Measurements from ENCODE around the gene SLC35E3. TPM values are rescaled to one million over a fixed set of nuclear protein-coding genes. Genes with fewer than 3 reads are reported as not detected.

The SLC35E3 gene
- total RNA-seq, 3 donors from 2014 or later: 5.8 to 12.1 (median 10.5) TPM

DNA sequence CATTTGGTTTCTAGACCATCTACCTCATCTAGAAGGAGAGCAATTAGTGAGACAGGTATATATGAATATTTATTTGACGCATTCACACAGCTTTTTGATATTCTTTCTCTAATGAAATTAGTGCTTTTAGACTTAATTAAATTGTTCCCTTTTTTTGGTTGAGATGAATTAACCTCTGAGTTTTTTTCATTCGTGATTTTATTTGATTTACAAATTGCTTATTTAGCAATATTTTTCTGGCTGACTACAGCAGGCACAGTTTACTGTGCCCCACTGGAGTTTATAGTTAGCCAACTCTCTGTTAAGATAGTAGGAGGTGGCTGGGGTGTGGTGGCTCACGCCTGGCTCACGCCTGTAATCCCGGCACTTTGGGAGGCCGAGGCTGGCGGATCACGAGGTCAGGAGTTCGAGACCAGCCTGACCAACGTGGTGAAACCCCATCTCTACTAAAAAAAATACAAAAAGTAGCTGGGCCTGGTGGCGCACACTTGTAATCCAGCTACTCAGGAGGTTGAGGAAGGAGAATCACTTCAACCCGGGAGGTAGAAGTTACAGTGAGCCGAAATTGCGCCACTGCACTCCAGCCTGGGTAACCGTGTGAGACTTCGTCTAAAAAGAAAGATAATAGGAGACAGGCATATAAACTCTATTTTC is 78.7 kb downstream of the SLC35E3 start:
- H3K4me3 ChIP-seq: no peak overlapping the region
- TF ChIP-seq POLR2AphosphoS5 (IDR thresholded peaks at IDR 0.05): no peak
- no peaks in the 10 kb centered on the region for H3K9me3 ChIP-seq
- H3K36me3 ChIP-seq: no peaks in the 10 kb centered on the region
- H3K4me1 ChIP-seq: no peaks in the 10 kb centered on the region
- no peak overlapping the region for H3K27ac ChIP-seq
- DNase-seq (ENCODE audit: low spot score in 2 of 2): no peak
- intact Hi-C loops (cut with DNase I; ENCODE audit: low total_unique reads): no loop called here
- H3K27me3 ChIP-seq: no peaks in the 10 kb centered on the region

DNA sequence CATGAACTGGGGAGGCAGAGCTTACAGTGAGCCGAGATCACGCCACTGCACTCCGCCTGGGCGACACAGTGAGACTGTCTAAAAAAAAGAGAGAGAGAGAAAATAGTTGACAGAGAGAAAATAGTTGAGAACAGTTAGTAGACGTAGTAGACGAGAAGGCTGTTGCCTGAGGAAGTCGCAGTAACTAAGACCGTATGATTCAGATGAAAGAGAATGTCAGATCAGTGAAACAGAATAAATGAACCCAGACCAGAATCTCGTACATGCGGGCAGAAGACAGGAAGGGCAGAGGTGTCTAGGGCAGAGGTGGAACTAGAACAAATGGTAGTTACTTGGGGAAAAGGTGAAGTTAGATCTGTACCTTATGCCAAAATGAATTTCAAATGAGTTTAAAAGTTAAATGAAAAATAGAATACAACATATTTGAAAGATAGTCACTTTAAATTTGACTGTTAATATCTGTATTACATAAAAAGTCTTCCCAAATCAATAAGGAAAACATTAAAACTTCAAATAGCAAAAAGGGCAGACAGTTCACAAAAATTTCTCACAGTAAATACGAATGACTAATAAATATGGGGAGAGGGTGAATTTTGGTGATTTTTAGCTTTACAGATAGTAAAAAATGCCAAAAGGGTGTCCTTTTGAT is 79.7 kb downstream of the SLC35E3 start:
- intact Hi-C loops (cut with DNase I; ENCODE audit: low total_unique reads): no loop called here
- Histone ChIP-seq H3K4me3 (no peak overlapping the region), H3K36me3 (no peaks in the 10 kb centered on the region), H3K4me1 (no peaks in the 10 kb centered on the region), H3K9me3 (no peaks in the 10 kb centered on the region), H3K27ac (no peak overlapping the region), H3K27me3 (no peaks in the 10 kb centered on the region)
- TF ChIP-seq POLR2AphosphoS5 (IDR thresholded peaks at IDR 0.05) (no peak), POLR2A (IDR thresholded peaks at IDR 0.05) (no peak)
- TF ChIP-seq, protein P1, sequence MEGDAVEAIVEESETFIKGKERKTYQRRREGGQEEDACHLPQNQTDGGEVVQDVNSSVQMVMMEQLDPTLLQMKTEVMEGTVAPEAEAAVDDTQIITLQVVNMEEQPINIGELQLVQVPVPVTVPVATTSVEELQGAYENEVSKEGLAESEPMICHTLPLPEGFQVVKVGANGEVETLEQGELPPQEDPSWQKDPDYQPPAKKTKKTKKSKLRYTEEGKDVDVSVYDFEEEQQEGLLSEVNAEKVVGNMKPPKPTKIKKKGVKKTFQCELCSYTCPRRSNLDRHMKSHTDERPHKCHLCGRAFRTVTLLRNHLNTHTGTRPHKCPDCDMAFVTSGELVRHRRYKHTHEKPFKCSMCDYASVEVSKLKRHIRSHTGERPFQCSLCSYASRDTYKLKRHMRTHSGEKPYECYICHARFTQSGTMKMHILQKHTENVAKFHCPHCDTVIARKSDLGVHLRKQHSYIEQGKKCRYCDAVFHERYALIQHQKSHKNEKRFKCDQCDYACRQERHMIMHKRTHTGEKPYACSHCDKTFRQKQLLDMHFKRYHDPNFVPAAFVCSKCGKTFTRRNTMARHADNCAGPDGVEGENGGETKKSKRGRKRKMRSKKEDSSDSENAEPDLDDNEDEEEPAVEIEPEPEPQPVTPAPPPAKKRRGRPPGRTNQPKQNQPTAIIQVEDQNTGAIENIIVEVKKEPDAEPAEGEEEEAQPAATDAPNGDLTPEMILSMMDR (IDR thresholded peaks at IDR 0.05): no peak
- DNase-seq (ENCODE audit: low spot score in 2 of 2): no peak

DNA sequence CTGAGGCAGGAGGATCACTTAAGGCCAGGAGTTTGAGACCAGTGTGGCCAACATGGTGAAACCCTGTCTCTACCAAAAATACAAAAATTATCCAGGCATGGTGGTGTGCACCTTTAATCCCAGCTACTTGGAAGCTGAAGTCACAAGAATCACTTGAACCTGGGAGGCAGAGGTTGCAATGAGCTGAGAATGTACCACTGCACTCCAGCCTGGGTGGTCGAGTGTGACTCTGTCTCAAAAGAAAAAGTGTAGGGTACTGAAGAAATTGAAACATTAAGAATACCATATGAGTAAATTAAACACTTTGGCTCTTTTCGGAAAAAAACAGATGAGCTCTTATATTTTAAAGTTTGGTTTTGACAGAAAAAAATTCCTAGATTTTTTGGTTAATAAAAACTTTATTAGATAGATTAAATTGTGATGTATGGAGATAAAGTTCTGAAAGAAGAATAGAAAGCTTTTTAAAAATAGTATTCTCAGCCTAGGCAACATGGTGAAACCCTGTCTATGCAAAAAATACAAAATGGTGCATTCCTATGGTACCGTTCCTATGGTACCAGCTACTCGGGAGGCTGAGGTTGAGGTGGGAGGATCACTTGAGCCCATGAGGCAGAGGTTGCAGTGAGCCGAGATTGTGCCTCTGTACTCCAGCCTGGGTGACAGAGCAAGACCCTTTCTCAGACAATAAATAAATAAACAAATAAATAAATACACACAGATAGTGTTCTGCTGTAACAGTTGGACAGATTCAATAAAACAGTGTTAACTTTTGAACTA is 82.1 kb downstream of the SLC35E3 start:
- DNase-seq (ENCODE audit: low spot score in 2 of 2): no peak

DNA sequence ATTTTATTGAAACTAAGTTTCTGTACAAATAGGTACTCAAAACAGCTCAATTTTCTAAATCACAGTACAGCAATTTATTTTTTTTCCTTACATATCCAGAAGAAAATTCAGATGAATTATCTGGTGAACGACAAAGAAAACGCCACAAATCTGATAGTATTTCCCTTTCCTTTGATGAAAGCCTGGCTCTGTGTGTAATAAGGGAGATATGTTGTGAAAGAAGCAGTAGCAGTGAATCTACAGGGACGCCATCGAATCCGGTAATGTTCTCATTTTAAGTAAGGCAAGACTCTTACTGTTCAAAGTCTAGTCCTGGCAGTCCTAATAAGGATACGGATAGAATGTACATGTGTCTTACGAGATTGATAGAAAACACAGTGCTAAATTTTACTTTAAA is 82.7 kb downstream of the SLC35E3 start:
- Histone ChIP-seq H3K36me3 (no peaks in the 10 kb centered on the region), H3K4me1 (no peaks in the 10 kb centered on the region), H3K27ac (no peak overlapping the region), H3K27me3 (no peaks in the 10 kb centered on the region), H3K9me3 (no peaks in the 10 kb centered on the region), H3K4me3 (no peak overlapping the region)
- no peak for DNase-seq (ENCODE audit: low spot score in 2 of 2)
- TF ChIP-seq POLR2AphosphoS5 (IDR thresholded peaks at IDR 0.05): no peak
- intact Hi-C loops (cut with DNase I; ENCODE audit: low total_unique reads): no loop called here

More for the DNA sequence above, 82.1 kb downstream of the SLC35E3 start:
- H3K36me3 ChIP-seq: no peaks in the 10 kb centered on the region
- H3K4me3 ChIP-seq: no peak overlapping the region
- intact Hi-C loops (cut with DNase I; ENCODE audit: low total_unique reads): no loop called here
- TF ChIP-seq, protein P1 (IDR thresholded peaks at IDR 0.05): no peak
- TF ChIP-seq POLR2AphosphoS5 (IDR thresholded peaks at IDR 0.05) (no peak), POLR2A (IDR thresholded peaks at IDR 0.05) (no peak)
- no peak overlapping the region for H3K27ac ChIP-seq
- H3K4me1 ChIP-seq: no peaks in the 10 kb centered on the region
- H3K9me3 ChIP-seq: no peaks in the 10 kb centered on the region
- H3K27me3 ChIP-seq: no peaks in the 10 kb centered on the region

Other genes with a start within 250 kb of the SLC35E3 start
- 100 to 1,000 TPM; 176 to 198 (median 186) TPM for gene RAP1B, start 135.3 kb upstream of the SLC35E3 start, total RNA-seq
- gene NUP107, start 59.2 kb upstream of the SLC35E3 start, total RNA-seq: 10 to 100 TPM; 44.6 to 62.6 (median 58.7) TPM
- gene MDM2, start 62.0 kb downstream of the SLC35E3 start, total RNA-seq: 10 to 100 TPM; 69.4 to 73.3 (median 71.8) TPM
- gene CPM, start 187.0 kb downstream of the SLC35E3 start, total RNA-seq: 1,000 to 10,000 TPM in 1 of 3 donors, 10 to 100 TPM in 2; 63.4 to 1,281 (median 78.3) TPM

Data from breast epithelium (tissue), 4 donors.